Measurements from ENCODE around the gene KLHDC7A.

GRCh38 chr1:18530587-18531502 lies 50.1 kb downstream of the KLHDC7A start:
- TF ChIP-seq, protein P1, sequence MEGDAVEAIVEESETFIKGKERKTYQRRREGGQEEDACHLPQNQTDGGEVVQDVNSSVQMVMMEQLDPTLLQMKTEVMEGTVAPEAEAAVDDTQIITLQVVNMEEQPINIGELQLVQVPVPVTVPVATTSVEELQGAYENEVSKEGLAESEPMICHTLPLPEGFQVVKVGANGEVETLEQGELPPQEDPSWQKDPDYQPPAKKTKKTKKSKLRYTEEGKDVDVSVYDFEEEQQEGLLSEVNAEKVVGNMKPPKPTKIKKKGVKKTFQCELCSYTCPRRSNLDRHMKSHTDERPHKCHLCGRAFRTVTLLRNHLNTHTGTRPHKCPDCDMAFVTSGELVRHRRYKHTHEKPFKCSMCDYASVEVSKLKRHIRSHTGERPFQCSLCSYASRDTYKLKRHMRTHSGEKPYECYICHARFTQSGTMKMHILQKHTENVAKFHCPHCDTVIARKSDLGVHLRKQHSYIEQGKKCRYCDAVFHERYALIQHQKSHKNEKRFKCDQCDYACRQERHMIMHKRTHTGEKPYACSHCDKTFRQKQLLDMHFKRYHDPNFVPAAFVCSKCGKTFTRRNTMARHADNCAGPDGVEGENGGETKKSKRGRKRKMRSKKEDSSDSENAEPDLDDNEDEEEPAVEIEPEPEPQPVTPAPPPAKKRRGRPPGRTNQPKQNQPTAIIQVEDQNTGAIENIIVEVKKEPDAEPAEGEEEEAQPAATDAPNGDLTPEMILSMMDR (IDR thresholded peaks at IDR 0.05; ENCODE audit: extremely low read depth in 1 of 2, insufficient read depth in 1 of 2, low read depth in 1 of 2, low read length in 2 of 2) = no peak
- no peak for TF ChIP-seq EZH2 (IDR thresholded peaks at IDR 0.05; ENCODE audit: borderline replicate concordance, low read depth, low read length, severe bottlenecking)
- no peak for TF ChIP-seq POLR2A (IDR thresholded peaks at IDR 0.05; ENCODE audit: low read depth, low read length)

Measured in endothelial cell of umbilical vein (primary cell).